ENCODE data around the gene SURF2.

DNA sequence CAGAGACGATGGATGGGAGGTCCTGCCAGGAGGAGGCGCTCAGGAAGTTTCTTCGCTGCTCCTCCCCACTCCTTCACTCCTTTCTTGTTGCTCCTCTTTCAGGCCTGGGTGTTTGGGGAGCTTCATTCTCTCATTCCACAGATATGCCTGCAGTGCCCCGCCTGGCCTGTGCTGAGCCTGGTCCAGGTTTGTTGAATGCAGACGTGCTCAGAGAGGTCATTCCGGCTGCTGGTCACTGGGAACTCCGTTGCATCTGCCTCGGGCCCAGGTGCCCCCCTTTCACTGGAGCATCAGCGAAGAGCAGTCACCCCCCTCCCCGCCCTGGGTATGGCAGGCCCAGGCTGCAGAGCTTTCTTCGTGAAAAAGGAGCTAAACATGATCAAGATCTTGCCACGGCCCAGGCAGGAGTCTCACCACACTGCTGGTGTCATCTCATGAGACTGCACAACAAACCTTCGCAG is 35.9 kb upstream of the SURF2 start:
- TF ChIP-seq ZNF830 (CRISPR knock-in tag; IDR thresholded peaks at IDR 0.05) (no peak), MYC (IDR thresholded peaks at IDR 0.05; ENCODE audit: low read depth, low read length) (no peak), MYC (CRISPR knock-in tag; IDR thresholded peaks at IDR 0.05; ENCODE audit: borderline replicate concordance, low read depth) (no peak), NBN (IDR thresholded peaks at IDR 0.05; ENCODE audit: low read depth) (no peak), IFI16 (CRISPR knock-in tag; IDR thresholded peaks at IDR 0.05) (no peak)
- TF ChIP-seq, protein P1, sequence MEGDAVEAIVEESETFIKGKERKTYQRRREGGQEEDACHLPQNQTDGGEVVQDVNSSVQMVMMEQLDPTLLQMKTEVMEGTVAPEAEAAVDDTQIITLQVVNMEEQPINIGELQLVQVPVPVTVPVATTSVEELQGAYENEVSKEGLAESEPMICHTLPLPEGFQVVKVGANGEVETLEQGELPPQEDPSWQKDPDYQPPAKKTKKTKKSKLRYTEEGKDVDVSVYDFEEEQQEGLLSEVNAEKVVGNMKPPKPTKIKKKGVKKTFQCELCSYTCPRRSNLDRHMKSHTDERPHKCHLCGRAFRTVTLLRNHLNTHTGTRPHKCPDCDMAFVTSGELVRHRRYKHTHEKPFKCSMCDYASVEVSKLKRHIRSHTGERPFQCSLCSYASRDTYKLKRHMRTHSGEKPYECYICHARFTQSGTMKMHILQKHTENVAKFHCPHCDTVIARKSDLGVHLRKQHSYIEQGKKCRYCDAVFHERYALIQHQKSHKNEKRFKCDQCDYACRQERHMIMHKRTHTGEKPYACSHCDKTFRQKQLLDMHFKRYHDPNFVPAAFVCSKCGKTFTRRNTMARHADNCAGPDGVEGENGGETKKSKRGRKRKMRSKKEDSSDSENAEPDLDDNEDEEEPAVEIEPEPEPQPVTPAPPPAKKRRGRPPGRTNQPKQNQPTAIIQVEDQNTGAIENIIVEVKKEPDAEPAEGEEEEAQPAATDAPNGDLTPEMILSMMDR (IDR thresholded peaks at IDR 0.05 in 2 of 3, conservative IDR thresholded peaks at IDR 0.05 in 1 of 3; ENCODE audit: insufficient read depth in 2 of 3, low read depth in 1 of 3, low read length in 3 of 3), result peak; percentile 26 to 37 (median 34); a peak in 5 of 6 replicates
